ENCODE results near the gene IMPA2.

GRCh38 chr18:12001421-12001820 lies 20.1 kb downstream of the IMPA2 start:
- TF ChIP-seq CTCF (conservative IDR thresholded peaks at IDR 0.05) (no peak), ZFX (IDR thresholded peaks at IDR 0.05) (no peak)

All from C4-2B (cell line).